Erythroblast (primary cell): Measurements from ENCODE around the gene GAPT.
"Not testable (repeated sequence)": the region's sequence is repeated elsewhere in the genome, so short reads cannot be mapped to it uniquely, and the experiment has no call there.

Source experiments
- DNase-seq, 2 experiments: peaks; one replicate each; lab custom pipeline; 2025; lab: John Stamatoyannopoulos, UW
- GATA1 ChIP-seq: IDR thresholded peaks from 2 replicates; pipeline ENCODE4 v1.6.1; 2011; ENCODE audit warnings: low read depth, mild to moderate bottlenecking, control low read depth, low read length, moderate library complexity
- POLR2A ChIP-seq: IDR thresholded peaks from 2 replicates; pipeline ENCODE4 v1.6.1; 2011; ENCODE audit warnings: mild to moderate bottlenecking, low read length

Gene GAPT

DNA sequence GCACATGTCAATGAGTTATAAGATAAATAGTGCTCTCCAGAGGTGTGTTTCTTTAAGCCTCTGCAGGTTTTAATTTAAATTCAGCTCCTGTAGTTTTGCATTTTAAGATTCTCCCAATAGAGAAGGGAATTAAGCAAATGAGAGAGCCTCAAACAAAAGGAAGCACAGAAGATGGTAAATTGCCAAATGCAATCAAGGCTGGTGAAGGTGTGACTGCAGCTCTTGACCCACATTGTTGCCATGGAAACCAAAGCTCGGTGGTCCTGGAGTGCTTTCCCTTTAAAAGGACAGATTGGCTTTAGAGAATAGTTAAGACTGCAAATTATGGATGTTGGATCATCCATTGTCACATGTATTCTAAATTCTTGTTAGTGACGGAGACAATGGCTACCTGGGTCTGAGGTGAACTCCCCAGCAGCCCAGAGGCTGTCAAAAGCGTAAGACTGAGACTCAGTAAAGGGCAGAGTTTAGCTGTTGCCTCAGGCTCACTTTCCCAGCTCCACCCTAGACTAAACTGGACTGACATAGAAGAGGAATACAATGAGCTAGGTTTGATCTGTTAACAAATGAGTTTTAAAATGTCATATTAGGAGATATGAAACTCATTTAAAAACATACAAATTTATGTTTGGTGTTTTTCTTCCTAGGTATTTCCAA is 12.3 kb downstream of the GAPT start:
- TF ChIP-seq GATA1 (no peak), POLR2A (no peak)
- DNase-seq, result no peak

DNA sequence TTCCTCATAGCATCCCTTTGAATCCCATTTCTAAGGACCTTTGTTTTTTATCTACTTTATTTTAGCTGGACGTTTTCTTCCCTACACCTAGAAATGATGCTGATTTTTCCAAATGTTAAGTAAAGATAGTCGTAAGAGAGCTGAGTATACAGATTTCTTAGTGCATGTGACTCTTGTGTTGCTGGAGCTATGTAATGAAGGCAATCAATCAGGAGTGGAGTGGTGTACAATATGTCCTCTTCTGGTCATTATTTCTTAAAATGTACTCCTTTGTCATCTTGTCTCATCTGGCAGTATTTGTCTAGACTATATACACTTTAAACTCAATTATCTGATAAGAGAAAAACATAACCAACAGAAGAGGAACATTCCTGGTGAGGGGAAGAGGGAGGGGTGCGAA is 13.5 kb downstream of the GAPT start:
- no peak for DNase-seq

DNA sequence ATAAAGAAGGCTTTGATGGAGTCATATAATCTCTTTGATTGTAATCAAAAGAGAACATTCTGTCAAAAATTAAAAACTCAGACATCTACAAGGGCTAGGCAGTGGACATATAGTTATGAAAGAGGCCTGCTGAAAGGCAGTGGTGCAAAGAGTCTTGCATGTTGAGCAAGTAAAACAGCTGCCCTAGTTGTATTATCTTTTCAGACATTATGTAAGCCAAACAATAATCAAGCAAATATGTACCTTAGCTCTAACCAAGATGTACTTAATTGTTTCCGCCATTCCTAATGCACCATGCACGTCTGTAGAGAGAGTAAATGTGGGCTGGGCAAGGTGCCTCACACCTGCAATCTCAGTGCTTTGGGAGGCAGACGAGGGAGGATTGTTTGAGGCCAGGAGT is 14.3 kb downstream of the GAPT start:
- no peak for DNase-seq
- TF ChIP-seq POLR2A (no peak), GATA1 (no peak)

More for the DNA sequence above, 13.5 kb downstream of the GAPT start:
- TF ChIP-seq GATA1, result no peak
- no peak for TF ChIP-seq POLR2A

DNA sequence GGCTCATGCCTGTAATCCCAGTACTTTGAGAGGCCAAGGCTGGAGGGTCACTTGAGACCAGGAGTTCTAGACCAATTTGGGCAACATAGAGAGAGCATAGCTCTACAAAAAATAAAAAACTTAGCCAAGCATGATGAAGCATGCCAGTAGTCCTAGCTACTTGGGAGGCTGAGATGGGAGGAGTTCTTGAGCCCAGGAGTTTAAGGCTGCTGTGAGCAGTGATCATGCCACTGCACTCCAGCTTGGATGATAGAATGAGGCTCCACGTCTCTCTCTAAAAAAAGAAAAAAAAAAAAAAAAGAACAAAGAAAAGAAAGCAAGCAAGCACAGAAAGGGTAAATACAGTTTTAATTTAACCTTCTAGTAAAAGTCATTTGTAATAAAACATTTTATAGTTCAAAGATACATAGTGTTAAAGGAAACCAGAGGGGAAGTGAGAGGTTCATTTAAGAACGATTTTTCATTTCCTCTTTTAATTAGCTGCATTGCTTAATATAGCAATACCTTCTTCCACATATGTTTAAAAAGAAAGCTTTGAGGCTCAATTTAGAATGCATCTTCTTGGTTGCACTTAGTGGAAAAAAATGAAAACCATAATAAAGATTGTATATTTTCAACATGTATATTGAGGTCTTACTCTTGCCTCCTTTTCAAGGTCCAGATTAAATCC is 14.9 kb downstream of the GAPT start:
- TF ChIP-seq GATA1 (no peak), POLR2A (no peak)
- DNase-seq, result no peak

DNA sequence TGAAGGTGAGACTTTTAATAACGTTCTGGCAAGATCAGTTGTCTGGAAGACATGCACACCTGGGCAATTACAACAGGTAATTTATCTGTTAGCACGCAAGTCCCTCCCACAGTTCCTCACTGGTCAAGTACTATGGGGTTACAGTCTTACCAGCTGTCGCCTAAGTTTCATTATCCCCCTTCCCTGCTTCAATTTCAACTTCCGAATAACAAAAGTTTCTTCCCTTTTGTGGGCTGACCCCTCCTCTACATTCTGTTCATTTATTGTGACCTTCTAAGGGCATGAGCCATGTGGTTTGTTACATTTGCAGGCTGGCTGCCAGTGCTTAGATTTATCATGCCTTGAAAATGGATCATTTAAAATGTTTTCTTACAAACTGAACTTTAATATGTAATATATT is 16.5 kb downstream of the GAPT start:
- DNase-seq, result no peak
- TF ChIP-seq GATA1 (no peak), POLR2A (no peak)

DNA sequence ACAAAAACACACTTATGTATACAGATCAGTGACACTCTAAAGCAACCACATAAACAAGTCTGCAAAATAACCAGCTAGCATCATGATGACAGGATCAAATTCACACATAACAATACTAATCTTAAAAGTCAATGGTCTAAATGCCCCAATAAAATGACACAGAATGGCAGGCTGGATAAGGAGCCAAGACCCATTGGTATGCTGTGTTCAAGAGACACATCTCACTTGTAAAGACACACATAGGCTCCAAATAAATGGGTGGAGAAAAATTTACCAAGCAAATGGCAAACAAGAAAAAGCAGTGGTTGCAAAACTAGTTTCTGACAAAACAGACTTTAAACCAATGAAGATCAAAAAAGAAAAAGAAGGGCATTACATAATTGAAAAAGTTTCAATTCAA is 26.0 kb downstream of the GAPT start:
- TF ChIP-seq POLR2A (no peak), GATA1 (no peak)
- DNase-seq, result no peak

- no peak for DNase-seq
- no peak for TF ChIP-seq POLR2A
- TF ChIP-seq GATA1, result no peak
Observed at GRCh38 chr5:58523956-58524355, 32.7 kb downstream of the GAPT start.

DNA sequence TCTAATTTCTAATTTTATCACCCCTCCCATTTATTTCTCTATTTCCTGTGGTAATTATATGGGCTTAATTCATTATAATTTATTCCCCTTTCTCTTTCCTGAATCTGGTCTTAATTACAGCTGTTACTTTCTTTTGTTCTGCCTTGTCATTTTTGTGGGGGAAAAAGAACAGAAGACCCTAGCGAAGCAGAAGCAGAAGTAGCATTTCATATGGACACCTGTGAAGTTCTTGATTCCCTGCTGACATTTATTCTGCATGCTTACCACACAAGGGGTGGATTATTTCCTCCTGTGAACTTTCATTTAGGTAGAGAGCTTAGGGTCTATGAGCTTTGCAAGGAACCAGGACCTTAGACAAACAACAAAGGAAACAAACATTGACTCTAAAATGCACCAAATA is 33.3 kb downstream of the GAPT start:
- no peak for TF ChIP-seq GATA1
- no peak for TF ChIP-seq POLR2A

DNA sequence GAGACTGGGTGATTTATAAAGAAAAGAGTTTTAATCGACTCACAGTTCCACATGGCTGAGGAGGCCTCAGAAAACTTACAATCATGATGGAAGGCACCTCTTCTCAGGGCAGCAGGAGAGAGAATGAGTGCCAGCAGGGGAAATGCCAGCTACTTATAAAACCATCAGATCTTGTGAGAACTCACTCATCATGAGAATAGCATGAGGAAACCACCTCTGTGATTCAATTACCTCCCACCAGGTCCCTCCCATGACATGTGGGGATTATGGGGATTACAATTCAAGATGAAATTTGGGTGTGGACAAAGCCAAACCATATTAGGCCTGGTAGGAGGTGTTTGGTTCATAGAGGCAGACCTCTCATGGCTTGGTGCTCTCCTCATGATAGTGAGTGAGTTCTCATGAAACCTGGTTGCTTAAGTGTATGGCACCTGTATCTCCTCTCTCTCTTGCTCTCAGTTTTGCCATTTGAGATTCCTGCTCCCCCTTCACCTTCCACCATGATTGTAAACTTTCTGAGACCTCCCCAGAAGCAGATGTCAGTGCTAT is 39.8 kb downstream of the GAPT start:
- DNase-seq, result no peak
- TF ChIP-seq POLR2A (no peak), GATA1 (no peak)

More for the DNA sequence above, 33.3 kb downstream of the GAPT start:
- DNase-seq, result no peak

GRCh38 chr5:58541935-58542334 is 50.7 kb downstream of the GAPT start:
- not testable (repeated sequence) for DNase-seq

DNA sequence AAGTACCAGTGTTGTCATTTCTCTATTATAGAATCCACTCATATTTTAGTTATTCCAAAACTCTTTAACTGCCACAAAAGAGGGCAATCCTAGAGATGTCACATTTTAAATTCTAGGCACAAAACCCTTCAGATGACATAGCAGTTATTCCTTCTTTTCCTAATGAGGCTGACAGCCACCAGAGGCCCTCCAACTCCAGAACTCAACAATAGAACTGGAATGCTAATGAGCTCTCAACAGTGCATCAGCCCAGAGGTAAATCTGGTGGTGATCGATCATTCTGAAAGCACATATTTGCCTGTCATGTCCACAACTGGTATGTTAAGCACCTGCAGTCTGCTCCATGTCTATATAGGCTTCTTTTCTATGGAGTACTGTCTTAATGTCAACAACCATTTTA is 51.5 kb downstream of the GAPT start:
- TF ChIP-seq GATA1, result no peak
- no peak for TF ChIP-seq POLR2A
- DNase-seq, result no peak

GRCh38 chr5:58543723-58544122 is 52.5 kb downstream of the GAPT start:
- DNase-seq, result no peak
- TF ChIP-seq POLR2A, result no peak
- no peak for TF ChIP-seq GATA1

DNA sequence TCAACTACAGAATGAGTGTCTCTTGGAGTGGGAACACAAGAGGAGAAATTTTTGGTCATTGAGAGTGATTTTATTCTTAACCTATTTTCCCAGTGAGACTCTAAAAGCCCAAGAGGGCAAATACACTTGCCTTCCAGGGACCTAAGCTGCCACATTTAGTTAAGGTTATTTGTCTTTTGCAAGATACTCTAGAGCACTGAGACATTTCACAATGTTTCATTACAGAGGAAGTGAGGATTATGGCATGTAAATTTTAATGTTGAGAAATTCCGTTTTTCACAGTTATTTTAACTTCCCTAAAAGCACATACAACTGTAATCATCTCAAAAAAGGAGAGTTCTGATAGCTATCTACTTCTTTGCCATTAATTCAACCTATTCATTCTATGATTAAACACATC is 53.0 kb downstream of the GAPT start:
- TF ChIP-seq POLR2A (no peak), GATA1 (no peak)
- no peak for DNase-seq

GRCh38 chr5:58544926-58545325 is 53.7 kb downstream of the GAPT start:
- TF ChIP-seq GATA1, result no peak
- TF ChIP-seq POLR2A, result no peak
- no peak for DNase-seq
